Hepatic stellate cell (primary cell): ENCODE results near the gene PCDH18.
A peak's percentile ranks its signal among the peaks of the same experiment; 100 is the strongest.
"Not testable (repeated sequence)": the region's sequence is repeated elsewhere in the genome, so short reads cannot be mapped to it uniquely, and the experiment has no call there.

Experiments
- DNase-seq: peaks from one replicate; pipeline ENCODE4 v3.0.0; 2011; ENCODE audit warnings: low spot score

PCDH18 gene

DNA sequence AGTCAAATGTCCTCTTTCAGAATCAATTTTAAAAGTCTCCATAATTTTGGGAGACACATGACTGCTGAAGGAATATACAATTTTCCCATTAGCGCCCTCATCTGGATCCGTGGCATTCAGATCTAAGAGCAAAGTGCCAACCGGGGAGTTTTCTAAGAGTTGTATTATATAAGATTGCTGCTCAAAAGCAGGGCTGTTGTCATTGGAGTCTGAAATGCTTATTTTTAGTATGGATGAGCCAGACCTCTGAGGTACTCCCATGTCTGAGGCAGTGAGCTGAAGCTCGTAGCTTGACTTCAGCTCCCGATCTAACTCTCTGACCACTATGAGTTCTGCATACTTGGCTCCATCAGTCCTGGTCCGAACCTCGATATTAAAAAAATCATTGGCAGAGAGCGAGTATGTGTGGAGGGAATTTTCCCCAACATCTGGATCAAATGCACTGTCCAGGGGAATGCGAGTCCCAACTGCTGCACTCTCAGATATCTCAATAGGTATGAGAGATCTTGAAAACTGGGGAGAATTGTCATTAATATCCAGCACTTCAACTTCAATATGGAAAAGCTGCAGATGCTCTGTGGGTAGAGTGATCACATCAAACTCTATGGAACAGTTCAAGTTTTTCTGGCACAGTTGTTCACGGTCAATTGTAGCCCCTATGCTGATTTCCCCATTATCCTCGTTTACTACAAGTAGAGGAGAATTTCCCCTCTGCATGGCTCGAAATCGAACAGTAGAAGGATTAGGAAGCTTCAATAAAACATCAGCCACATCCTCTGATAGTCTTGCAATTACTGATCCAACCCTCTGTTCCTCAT lies 917 bp downstream of the PCDH18 start:
- no peak for DNase-seq

DNA sequence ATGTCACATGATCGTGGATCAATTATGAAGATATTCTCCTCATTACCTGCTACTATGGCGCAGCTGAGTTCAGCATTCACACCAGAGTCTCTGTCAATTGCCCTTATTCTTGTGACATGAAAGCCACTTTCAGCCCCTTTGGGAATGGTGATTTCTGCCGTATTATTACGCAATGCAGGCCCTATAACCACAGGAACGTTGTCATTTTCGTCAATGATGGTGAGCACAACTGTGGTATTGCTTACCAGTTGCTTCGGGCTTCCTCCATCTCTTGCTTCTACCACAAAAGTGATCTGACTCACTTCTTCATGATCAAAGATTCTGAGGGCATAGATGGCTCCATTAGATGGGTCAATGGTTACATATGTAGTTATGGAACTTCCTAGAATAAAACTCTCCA lies 2.1 kb downstream of the PCDH18 start:
- DNase-seq, result no peak

DNA sequence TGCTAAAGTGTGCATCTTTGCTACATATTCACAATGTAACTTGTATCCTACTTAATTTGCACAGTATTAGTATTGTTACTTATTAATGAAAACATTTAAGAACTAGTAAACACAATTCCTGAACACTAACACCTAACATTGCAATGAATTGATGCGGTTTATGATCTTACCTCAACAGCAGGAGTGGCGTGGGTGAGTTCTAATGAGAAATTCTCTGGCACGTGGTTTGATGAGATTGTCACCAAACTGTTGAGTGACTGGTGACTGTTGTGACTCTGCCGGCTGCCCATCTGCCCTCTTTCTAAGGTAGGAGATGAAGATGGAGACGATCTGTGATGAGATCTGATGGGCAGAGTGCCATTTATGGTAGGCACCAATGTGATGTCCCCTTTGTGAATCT lies 2.9 kb downstream of the PCDH18 start:
- no peak for DNase-seq

DNA sequence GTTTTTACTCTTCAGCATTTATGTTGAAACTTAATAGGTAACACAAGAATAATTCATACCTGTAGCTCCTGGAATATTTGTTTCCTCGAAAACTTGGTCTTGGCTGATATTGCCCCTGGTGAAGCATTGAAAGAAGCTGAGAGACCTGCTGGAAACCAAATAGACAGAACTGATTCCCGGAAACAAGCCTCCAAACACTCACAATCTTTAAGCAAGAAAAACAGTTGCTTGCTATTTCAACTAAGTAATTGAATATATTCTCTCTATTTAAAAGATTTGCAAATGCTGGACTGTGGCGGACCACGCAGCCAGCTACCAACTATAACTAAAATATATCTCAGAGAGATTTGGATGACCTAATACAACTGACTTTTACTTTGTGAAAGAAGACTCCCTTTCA lies 3.6 kb downstream of the PCDH18 start:
- DNase-seq, result no peak

- DNase-seq, result no peak
Measured at GRCh38 chr4:137526681-137527080, 5.6 kb downstream of the PCDH18 start.

DNA sequence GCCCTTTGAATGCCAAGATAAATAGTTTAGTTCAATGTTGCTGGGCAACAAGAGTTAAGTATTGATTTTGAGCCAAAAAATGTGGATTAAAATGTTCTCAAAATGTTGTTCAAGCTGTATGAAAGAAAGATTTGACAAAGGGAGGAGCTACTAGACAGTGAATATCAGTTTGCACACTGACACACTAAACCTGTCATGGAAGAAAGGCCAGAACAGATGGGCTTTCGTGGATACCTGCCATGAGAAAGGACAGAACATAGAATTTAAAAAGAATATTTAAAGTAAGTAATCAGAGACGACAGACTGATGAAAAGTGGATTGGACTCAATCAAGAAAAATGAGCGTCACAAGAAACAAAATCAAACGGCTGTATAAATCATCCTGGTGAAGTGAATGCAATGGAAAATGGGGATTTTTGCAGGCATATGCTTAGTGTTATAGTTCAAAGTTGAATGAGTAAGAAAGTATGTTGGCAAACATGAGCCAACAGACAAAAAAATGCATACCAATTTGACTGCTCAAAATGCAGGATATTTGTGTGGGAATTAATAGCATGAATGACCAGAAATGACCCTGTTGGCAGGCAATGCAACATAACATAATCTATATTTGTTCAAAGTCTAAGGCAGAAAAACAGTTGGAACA lies 7.4 kb downstream of the PCDH18 start:
- no peak for DNase-seq

DNA sequence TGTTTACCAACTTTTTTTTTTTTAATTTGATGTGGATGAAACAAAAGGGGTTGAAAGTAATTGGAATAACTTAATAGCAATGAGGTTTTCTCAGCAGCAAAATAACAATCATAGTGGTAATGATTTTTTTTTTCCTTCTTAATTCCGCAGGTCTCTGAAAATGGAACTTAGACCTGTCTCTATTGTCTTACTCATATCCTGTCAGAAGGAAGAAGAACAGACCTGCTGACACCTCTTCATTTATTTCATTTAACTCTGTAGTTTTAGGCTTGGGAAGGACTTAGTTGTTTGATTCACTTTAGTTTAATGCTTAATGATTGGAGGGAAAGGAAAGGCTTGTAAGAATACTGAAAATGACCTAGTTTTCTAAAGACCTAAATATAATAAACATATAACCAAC lies 9.0 kb downstream of the PCDH18 start:
- DNase-seq, result no peak

- DNase-seq, result no peak
Measured at GRCh38 chr4:137521053-137521452, 11.2 kb downstream of the PCDH18 start.

DNA sequence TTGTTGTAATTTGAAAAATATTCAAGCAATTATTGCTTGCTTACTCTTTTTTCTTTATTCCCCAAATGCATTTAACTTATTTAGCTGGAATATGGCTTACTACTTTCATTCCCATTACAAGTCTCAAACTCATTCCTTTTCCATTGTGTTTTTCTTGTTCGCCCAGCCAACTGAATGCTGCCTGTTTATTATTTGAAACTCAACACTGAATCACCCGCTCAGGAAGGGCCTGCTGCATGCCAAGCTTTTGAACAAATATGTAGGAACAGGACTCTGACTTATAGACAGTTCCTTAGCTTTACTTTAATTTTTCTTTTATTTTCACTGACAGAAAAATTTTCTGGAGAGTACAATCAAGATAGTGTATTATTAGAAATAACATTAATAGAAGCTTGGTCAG lies 12.9 kb downstream of the PCDH18 start:
- no peak for DNase-seq

DNA sequence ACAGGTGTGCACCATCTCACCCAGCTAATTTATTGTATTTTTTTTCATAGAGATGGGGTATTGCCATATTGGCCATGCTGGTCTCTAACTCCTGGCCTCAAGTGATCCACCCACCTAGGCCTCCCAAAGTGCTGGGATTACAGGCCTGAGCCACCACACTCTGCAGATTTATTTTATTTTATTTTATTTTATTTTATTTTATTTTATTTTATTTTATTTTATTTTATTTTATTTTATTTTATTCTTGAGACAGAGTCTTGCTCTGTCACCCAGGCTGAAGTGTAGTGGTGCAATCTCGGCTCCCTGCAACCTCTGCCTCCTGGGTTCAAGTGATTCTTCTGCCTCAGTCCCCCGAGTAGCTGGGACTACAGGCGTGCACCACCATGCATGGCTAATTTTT lies 15.0 kb downstream of the PCDH18 start:
- DNase-seq, result not testable (repeated sequence)

DNA sequence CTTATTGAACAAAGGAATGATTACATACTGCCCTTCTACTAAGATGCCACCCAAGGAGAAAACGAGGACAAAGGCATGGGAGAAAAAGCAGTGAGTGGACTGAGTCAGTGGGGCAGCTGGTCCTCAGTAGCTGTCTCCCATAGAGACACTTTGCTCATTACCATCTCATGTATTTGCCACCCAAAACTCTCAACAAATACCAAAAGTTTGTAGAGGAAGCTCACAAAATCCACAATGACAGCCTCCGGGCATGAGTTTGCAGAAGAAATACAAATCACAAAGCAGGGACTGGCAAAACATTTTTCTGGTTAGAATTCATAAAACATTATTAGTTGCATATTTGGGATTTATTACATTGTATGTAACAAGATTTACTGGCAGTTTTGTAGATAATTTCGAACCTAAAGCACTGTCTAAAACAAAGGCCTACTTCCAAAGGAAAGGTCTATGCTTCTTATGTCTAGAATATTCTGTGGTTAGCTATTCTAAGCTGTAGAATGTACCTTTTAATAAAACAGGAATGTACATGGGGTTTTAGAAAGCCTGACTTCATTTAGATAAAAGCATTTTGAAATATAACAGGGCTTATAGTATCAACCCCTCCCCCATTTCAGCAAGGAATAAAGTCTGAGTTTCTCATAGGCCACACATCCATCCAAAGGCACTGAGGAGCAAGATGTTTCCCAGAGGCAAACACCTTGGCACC lies 17.7 kb downstream of the PCDH18 start:
- no peak for DNase-seq

DNA sequence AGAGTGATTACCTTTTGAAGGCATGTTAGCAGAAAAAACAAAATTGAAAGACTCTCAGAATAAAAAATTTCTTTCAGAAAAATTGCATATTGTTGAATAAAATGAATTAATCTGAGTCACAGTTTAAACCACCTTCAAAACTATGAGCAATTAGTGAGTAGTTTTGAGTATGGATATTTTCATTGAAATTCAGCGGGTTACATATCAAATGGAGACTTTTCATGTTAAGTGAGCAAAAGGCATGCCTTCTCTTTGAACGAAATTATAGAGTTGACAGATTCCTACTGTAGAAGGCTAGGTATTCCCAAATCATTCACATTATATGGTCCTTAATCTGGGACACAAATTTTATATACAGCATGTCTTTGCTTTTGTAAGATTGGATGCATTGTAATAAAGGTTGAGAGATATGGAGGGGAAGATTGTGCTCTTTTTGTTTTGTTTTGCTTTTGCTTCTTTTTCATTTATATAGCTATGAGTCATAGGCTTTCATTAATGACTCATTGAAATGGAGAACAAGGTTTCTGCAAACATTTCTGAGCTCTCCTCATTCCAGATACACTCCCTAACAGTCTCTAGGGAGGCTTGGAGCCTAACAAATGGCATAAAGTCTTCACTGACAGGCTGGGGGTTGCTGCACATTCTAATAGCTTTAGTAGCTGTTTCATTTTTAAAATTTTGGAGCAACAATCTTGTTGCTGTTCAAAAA lies 21.6 kb downstream of the PCDH18 start:
- DNase-seq, result peak; percentile 68

DNA sequence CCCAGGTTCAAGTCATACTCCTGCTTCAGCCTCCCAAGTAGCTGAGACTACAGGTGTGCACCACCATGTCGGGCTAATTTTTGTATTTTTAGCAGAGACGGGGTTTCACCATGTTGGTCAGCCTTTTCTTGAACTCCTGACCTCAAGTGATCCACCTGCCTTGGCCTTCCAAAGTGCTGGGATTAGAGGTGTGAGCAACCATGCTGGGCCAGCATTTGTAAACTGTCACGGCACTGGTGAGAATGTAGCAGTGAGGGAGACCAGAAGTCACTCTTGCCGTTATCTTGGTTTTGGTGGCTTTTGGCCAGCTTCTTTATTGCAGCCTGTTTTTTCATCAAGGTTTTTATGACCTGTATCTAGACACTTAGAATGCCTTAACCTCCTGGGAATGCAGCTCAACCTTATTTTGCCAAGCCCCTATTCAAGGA lies 22.4 kb downstream of the PCDH18 start:
- no peak for DNase-seq

GRCh38 chr4:137502339-137503129 lies 29.8 kb downstream of the PCDH18 start:
- no peak for DNase-seq

DNA sequence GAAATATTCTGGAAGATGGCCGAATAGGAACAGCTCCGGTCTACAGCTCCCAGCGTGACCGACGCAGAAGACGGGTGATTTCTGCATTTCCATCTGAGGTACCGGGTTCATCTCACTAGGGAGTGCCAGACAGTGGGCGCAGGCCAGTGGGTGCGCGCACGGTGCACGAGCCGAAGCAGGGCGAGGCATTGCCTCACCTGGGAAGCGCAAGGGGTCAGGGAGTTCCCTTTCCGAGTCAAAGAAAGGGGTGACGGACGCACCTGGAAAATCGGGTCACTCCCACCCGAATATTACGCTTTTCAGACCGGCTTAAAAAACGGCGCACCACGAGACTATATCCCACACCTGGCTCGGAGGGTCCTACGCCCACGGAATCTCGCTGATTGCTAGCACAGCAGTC lies 36.0 kb downstream of the PCDH18 start:
- not testable (repeated sequence) for DNase-seq

DNA sequence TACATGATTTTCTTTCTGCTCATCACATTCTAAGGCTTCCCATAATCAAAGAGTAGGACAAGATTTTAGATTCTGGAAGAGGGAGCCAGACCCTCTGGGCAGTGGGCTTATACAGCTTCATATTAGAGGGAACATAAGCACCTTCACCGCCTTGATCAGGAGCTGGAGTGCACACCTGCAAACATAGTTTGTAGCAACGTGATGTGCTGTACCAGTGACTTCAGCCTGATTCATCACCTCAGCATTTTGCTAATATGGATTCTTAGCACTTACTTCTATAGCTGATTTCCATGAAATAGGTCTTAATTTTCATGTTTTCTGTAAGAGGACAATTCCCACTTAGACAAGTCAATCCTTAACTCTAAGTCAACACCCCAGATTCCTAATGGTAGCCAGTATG lies 36.7 kb downstream of the PCDH18 start:
- DNase-seq, result no peak

DNA sequence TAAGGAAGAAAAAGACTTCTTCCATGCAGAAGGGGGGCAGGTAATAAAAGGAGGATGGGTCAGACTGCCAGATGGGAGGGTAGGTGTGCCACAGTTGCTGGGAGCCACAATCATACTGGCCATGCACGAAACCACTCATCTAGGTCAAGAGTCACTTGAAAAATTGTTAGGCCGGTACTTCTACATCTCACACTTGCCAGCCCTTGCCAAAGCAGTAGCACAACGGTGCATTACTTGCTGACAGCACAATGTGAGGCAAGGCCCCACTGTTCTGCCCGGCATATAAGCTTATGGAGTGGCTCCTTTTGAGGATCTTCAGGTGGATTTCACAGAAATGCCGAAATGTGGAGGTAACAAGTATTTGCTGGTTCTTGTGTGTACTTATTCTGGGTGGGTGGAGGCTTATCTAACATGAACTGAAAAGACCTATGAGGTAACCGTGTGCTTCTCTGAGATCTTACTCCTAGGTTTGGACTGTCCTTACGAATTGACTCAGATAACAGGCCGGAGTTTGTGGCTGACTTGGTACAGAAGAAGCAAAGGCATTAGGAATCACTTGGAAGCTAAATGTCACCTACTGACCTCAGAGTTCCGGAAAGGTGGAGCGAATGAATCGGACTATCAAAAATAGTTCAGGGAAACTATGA lies 48.9 kb downstream of the PCDH18 start:
- DNase-seq, result not testable (repeated sequence)

- DNase-seq, result not testable (repeated sequence)
Measured at GRCh38 chr4:137479657-137480056, 52.6 kb downstream of the PCDH18 start.

GRCh38 chr4:137476345-137476744 lies 55.9 kb downstream of the PCDH18 start:
- no peak for DNase-seq

DNA sequence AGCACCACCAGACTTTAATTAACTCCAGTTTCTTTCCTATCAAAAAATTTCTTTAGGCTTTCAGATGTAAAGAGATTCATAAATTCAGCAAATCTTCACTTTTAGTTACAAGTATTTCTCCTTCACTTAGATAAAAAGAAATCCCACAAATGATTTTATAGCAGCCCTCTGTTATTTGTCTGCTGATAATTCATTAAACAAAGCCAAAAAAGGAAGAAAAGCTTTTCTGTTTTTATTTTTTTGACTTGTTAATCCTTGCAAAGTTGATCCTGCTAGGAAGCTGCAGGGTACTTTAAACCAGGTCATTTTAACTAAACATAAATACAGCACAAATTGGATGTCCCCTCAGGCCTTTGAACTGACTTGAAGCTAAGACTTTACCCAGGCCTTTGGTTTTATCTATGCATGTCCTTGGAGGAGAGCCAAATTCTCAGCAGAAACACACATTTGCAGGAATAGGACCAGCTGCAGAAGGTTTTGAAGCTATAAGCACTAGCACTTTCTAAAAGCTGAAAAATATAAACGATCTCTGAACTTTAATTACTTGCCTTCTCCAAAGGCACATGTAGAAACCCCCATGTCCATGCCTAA lies 57.5 kb downstream of the PCDH18 start:
- DNase-seq, result no peak

GRCh38 chr4:137471895-137472294 lies 60.4 kb downstream of the PCDH18 start:
- DNase-seq, result peak; percentile 6
